ENCODE results near the gene NPL. TPM values are rescaled to one million over a fixed set of nuclear protein-coding genes. Genes with fewer than 3 reads are reported as not detected.

The NPL gene
- total RNA-seq, 2 donors from 2014 or later = 2.2 to 6.8 TPM

DNA sequence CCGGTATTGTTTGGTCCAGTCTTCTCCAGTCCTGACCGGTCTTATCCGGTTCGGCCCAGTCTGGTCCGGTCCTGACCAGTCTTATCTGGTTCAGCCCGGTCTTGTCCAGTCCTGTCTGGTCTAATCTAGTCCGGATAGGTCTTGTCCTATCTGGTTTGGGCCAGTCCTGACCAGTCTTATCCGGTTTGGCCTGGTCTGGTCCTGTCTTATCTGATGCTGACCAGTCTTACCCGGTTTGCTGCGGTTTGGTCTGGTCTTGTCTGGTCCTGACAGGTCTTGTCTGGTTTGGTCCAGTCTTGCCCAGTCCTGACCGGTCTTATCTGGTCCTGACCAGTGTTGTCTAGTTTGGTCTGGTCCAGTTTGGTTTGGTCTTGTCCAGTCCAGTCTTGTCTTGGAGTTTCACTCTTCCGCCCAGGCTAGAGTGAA, 79.7 kb downstream of the NPL start:
- 94% methylated on average over 12 of the region's 12 CpGs for WGBS
- intact Hi-C loops (cut with DNase I) = no loop called here
- Histone ChIP-seq H3K27me3 (replicated peaks; ENCODE audit: insufficient read depth) (no peaks in the 10 kb centered on the region), H3K4me1 (replicated peaks) (no peaks in the 10 kb centered on the region), H3K4me3 (no peak overlapping the region), H3K9me3 (no peaks in the 10 kb centered on the region), H3K27ac (no peak overlapping the region), H3K36me3 (peaks cover 8 to 20% of the 10 kb centered on the region in 2 donors)
- no peak for TF ChIP-seq POLR2A (IDR thresholded peaks at IDR 0.05)
- TF ChIP-seq, protein P1, sequence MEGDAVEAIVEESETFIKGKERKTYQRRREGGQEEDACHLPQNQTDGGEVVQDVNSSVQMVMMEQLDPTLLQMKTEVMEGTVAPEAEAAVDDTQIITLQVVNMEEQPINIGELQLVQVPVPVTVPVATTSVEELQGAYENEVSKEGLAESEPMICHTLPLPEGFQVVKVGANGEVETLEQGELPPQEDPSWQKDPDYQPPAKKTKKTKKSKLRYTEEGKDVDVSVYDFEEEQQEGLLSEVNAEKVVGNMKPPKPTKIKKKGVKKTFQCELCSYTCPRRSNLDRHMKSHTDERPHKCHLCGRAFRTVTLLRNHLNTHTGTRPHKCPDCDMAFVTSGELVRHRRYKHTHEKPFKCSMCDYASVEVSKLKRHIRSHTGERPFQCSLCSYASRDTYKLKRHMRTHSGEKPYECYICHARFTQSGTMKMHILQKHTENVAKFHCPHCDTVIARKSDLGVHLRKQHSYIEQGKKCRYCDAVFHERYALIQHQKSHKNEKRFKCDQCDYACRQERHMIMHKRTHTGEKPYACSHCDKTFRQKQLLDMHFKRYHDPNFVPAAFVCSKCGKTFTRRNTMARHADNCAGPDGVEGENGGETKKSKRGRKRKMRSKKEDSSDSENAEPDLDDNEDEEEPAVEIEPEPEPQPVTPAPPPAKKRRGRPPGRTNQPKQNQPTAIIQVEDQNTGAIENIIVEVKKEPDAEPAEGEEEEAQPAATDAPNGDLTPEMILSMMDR (IDR thresholded peaks at IDR 0.05) = no peak
- TF ChIP-seq POLR2AphosphoS5 (IDR thresholded peaks at IDR 0.05) = no peak
- DNase-seq (ENCODE audit: low spot score) = no peak

DNA sequence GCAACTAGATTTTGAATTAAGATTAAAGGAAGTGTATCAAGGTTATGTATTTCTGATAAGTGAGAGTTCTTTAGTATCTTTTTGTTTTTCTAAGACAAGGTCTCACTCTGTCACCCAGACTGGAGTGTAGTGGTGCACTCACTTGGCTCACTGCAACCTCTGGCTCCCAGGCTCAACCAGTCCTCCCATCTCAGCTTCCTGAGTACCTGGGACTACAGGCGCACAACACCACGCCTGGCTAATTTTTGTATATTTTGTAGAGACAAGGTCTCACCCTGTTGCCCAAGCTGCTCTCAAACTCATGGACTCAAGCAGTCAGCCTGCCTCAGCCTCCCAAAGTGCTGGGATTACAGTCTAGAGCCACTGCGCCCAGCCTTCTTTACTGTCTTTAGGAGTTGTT, 83.3 kb downstream of the NPL start:
- intact Hi-C loops (cut with DNase I) = no loop called here

DNA sequence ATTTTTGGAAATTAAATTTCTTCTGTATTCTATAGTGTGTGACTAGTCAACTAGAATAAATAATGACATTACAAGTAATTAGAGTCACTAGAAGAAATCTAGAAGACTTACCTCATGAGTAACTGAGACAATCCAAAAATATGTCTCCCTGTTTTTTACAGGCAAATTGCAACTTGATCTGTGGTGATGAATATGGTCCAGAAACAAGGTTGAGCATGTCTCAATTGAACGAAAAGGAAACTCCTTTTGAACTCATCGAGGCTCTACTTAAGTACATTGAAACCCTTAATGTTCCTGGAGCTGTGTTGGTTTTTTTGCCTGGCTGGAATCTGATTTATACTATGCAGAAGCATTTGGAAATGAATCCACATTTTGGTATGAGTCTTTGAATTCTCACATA, 86.3 kb downstream of the NPL start:
- WGBS = 44% methylated on average over 2 of the region's 2 CpGs
- H3K4me3 ChIP-seq = no peak overlapping the region
- no peak overlapping the region for H3K27ac ChIP-seq
- no peaks in the 10 kb centered on the region for H3K27me3 ChIP-seq (replicated peaks; ENCODE audit: insufficient read depth)
- TF ChIP-seq, protein P1 (IDR thresholded peaks at IDR 0.05) = no peak
- TF ChIP-seq POLR2AphosphoS5 (IDR thresholded peaks at IDR 0.05) = no peak
- no peak for TF ChIP-seq POLR2A (IDR thresholded peaks at IDR 0.05)
- DNase-seq (ENCODE audit: low spot score) = no peak
- peaks cover 30 to 36% of the 10 kb centered on the region in 2 donors for H3K36me3 ChIP-seq
- H3K9me3 ChIP-seq = no peaks in the 10 kb centered on the region
- no peaks in the 10 kb centered on the region for H3K4me1 ChIP-seq (replicated peaks)
- intact Hi-C loops (cut with DNase I) = no loop called here

More for the DNA sequence above, 83.3 kb downstream of the NPL start:
- peaks cover 18% of the 10 kb centered on the region in 2 donors for H3K36me3 ChIP-seq
- H3K27ac ChIP-seq = no peak overlapping the region
- no peak for DNase-seq (ENCODE audit: low spot score)
- TF ChIP-seq, protein P1 (IDR thresholded peaks at IDR 0.05) = no peak
- TF ChIP-seq POLR2AphosphoS5 (IDR thresholded peaks at IDR 0.05) (no peak), POLR2A (IDR thresholded peaks at IDR 0.05) (no peak)
- WGBS = 92% methylated on average over 3 of the region's 3 CpGs
- H3K4me1 ChIP-seq (replicated peaks) = no peaks in the 10 kb centered on the region
- H3K27me3 ChIP-seq (replicated peaks; ENCODE audit: insufficient read depth) = no peaks in the 10 kb centered on the region
- H3K9me3 ChIP-seq = no peaks in the 10 kb centered on the region
- H3K4me3 ChIP-seq = no peak overlapping the region

DNA sequence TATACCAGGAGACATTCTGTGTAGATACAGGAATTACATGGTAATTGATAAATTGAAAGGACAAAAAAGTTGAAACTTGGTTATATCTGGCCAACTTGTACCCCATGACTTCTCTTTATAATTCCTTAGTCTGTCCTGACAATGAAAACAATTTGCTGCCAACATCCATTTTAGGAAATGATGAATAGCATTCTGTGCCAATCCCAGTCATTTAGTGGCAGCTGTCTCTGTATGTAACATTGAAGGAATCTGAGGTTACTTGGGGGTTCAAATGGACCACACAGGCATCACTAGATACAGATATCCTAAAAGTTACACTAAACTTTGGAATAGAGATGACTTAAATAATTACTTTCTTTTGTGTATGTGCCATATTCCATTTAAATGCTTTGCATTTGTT, 87.8 kb downstream of the NPL start:
- TF ChIP-seq, protein P1 (IDR thresholded peaks at IDR 0.05) = no peak
- TF ChIP-seq POLR2A (IDR thresholded peaks at IDR 0.05) = no peak
- TF ChIP-seq POLR2AphosphoS5 (IDR thresholded peaks at IDR 0.05) = no peak
- DNase-seq (ENCODE audit: low spot score) = no peak
- no peaks in the 10 kb centered on the region for H3K4me1 ChIP-seq (replicated peaks)
- H3K4me3 ChIP-seq = no peak overlapping the region
- intact Hi-C loops (cut with DNase I) = no loop called here
- no peak overlapping the region for H3K27ac ChIP-seq
- no peaks in the 10 kb centered on the region for H3K9me3 ChIP-seq
- H3K36me3 ChIP-seq = peaks cover 36% of the 10 kb centered on the region in 2 donors
- H3K27me3 ChIP-seq (replicated peaks; ENCODE audit: insufficient read depth) = no peaks in the 10 kb centered on the region

DNA sequence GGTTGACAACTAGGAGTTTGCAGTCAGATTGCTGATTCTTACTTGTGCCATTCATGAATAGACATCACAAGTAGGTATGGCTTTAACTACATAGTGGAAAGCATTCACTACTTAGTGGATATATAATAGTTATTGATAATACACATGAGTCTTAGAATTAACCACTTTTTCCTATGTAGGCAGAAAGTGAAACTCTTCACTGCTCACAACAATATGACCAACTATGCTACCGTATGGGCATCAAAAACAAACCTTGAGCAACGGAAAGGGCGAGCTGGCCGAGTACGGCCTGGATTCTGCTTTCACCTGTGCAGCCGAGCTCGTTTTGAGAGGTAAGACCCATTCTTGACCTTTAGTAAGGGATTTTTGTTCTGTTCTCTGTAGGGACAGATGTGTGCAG, 88.3 kb downstream of the NPL start:
- H3K36me3 ChIP-seq = peaks cover 35 to 38% of the 10 kb centered on the region in 2 donors
- WGBS = 94% methylated on average over 7 of the region's 7 CpGs
- no peak for DNase-seq (ENCODE audit: low spot score)
- no peak for TF ChIP-seq POLR2A (IDR thresholded peaks at IDR 0.05)
- no peaks in the 10 kb centered on the region for H3K27me3 ChIP-seq (replicated peaks; ENCODE audit: insufficient read depth)
- no peaks in the 10 kb centered on the region for H3K9me3 ChIP-seq
- intact Hi-C loops (cut with DNase I) = no loop called here
- H3K4me1 ChIP-seq (replicated peaks) = no peaks in the 10 kb centered on the region
- no peak overlapping the region for H3K27ac ChIP-seq
- H3K4me3 ChIP-seq = no peak overlapping the region

Other genes with a start within 250 kb of the NPL start
- 10 to 100 TPM in 1 of 2 donors, 1 to 10 TPM in 1; 7.6 to 10.7 TPM for gene RNASEL, start 200.5 kb upstream of the NPL start, total RNA-seq
- 1 to 10 TPM; 1.5 to 1.9 TPM for gene RGS16, start 185.4 kb upstream of the NPL start, total RNA-seq
- 1 to 10 TPM in 1 of 2 donors, not detected in 1; 1.5 TPM for gene RGS8, start 105.2 kb upstream of the NPL start, total RNA-seq
- 100 to 1,000 TPM in 1 of 2 donors, 10 to 100 TPM in 1; 97.4 to 103 TPM for gene DHX9, start 49.6 kb downstream of the NPL start, total RNA-seq
- gene SHCBP1L, start 163.4 kb downstream of the NPL start, total RNA-seq = 10 to 100 TPM in 1 of 2 donors, not detected in 1; 23.9 TPM
- 100 to 1,000 TPM in 1 of 2 donors, 10 to 100 TPM in 1; 39.3 to 141 TPM for gene LAMC1, start 233.6 kb downstream of the NPL start, total RNA-seq